GM12892 (cell line): ENCODE data around the gene ARL15.

Experiments
- POLR2A ChIP-seq: IDR thresholded peaks from 2 replicates; pipeline ENCODE4 v1.6.1; 2011; ENCODE audit warnings: low read depth, low read length, control low read depth
- TAF1 ChIP-seq: IDR thresholded peaks from 2 replicates; pipeline ENCODE4 v1.6.1; 2011; ENCODE audit warnings: low read depth, mild to moderate bottlenecking, control low read depth, low read length, borderline replicate concordance

DNA sequence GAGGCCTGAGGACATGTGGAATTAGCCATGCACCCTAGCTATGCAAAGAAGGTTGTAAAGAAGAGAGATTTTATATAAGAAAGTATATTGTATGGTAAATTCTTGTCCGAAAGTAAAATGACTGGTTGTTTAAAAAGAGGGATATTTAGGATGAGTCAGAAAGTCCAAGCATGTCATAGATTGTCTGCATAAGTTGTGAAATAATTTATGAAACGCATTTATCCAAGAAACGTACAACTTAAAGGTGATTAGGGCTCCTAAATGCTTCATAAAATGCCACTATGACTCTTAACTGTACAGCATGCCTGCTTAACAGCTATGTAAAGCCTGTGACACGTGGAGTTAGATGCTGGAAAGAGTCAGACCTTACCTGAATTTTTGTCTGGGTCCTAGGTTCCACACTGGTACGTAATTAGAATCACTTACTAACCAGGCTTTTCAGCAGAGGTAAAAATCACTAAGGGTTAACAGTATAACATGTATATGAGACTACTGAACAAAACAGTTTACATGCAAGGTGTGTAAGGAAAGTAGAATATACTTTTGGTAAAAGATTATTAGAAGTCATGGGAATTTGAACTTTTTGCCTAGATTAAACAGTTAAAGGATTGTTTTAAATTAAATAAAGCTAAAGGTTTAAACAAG is 37.0 kb upstream of the ARL15 start:
- TF ChIP-seq POLR2A (no peak), TAF1 (no peak)
